ENCODE measurements around the gene FAAP100. TPM values are rescaled to one million over a fixed set of nuclear protein-coding genes. Genes with fewer than 3 reads are reported as not detected.

Gene FAAP100
- total RNA-seq, 1 donor from 2014 or later: 25.5 TPM

GRCh38 chr17:81577278-81578000 is 25.3 kb upstream of the FAAP100 start:
- no peak for DNase-seq (ENCODE audit: low spot score)

DNA sequence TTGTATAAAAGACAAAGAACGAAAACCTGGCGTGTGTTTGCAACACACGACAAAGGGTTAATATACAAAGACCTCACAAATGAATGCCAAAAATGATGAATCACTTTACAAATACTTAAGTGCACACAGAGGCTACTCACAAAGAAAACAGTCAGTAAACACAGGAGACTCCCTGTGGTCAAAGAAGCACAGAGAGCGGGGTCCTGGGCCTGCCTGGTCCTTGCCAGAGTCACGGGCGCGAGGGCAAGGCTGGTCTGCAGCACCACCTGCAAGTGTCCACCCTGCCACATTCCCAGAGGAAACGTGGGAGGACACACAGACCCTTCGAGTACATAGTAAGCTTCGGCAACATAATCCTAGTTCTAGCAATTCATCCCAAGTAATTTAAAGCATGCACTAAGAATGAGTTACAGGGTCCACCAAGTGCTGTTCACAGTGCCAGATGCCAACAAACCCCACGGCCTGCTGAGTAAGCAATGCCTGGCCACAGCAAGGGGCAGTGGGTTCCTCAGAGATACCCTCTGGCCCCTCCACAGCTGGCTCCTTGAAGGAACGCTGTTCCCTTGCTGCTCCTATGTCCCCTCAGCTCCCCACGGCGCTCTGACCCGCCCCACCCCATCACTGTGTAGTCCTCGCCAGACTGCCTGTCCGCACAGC is 24.6 kb upstream of the FAAP100 start:
- no peak for DNase-seq (ENCODE audit: low spot score)

- DNase-seq (ENCODE audit: low spot score): no peak
Measured at GRCh38 chr17:81575836-81576235, 23.7 kb upstream of the FAAP100 start.

DNA sequence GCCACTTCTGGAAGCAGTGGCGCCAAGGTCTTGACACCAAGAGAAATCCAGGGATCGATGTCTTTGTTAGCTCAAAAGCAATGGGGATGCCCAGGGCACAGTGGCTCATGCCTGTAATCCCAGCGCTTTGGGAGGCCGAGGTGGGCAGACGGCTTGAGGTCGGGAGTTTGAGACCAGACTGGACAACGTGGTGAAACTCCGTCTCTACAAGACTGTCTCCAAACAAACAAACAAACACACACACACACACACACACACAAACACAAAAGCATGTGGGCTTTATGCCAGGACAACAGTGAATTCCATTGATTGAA is 22.4 kb upstream of the FAAP100 start:
- no peak for DNase-seq (ENCODE audit: low spot score)

DNA sequence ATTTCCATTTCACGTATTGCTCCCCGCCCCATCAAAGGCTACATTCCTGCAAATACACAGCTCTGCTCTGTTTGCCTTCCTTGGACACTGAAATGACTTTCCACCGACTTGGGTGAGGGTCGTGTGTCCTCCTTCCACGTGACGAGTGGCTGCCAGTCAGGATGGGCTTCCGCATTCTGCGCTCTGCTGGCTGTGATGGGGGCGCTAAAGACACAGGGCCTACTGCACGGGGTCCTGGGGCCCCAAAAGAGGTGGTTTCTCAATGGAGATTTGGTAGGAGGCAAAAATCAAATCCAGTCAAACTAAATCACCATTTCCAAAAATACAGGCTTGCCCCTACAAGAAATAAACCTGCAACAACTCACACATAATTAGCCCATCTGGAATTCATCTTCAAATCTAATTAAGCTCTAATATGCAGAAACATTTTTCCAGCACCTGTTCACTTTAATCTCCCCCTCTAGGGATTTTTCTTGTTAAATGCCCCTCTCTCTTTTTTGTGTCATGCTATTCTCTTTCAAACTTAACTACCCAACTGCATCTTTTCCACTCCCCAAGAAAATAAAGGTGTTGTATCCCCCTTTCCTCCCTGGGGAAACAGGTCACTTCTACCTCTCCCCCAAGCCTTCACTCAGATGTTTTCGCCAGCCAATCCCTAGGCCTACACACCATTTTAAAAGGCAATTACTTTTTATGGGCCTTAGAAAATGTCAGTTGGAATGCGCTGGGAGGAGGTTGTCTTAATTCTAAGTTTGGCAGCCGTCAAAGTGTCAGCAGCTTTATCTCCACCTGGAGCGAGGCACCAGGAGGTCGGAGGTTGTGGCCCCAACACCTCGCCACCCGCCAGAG is 21.9 kb upstream of the FAAP100 start:
- no peak for DNase-seq (ENCODE audit: low spot score)

GRCh38 chr17:81572563-81573168 is 20.5 kb upstream of the FAAP100 start:
- DNase-seq (ENCODE audit: low spot score): no peak

DNA sequence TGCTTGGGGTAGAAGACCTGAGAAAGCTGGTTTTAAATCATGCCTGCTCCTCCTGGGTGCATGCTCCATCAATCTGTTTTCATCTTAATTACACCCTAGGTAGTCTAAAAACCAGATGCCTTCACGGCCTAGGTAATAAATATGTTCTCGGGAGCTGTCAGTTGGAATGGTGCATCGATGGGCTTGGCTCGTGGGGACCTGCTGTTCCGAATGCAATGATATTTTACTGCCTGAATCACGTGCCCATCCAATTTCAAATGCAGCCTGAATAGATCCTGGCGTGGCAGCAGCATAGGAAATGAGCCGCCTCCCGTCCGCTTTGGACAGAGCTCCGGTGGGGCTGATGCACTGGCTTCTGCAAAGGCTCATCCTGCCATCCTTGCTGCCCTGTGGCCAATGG is 18.8 kb upstream of the FAAP100 start:
- DNase-seq (ENCODE audit: low spot score): no peak

- no peak for DNase-seq (ENCODE audit: low spot score)
Measured at GRCh38 chr17:81569986-81570514, 17.9 kb upstream of the FAAP100 start.

GRCh38 chr17:81568416-81568815 is 16.3 kb upstream of the FAAP100 start:
- DNase-seq (ENCODE audit: low spot score): no peak

DNA sequence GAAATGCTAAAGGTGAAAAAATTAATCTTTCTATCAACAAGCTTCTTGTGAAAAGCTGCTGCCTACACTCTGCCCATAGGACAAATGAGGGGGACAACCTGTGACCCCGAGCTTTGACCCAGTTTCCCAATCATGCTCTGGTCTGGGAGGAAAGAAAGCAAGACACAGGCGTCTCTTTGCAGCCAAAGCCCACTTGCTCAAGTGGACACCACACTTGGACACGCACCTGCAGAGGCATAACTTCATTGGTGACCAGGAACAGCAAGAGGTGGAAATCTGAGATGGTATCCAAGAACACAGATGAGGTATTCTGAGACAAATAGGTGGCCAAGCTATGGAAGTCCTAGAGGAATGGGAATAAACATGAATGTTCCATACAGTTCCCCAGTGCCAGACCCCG is 15.0 kb upstream of the FAAP100 start:
- no peak for DNase-seq (ENCODE audit: low spot score)

DNA sequence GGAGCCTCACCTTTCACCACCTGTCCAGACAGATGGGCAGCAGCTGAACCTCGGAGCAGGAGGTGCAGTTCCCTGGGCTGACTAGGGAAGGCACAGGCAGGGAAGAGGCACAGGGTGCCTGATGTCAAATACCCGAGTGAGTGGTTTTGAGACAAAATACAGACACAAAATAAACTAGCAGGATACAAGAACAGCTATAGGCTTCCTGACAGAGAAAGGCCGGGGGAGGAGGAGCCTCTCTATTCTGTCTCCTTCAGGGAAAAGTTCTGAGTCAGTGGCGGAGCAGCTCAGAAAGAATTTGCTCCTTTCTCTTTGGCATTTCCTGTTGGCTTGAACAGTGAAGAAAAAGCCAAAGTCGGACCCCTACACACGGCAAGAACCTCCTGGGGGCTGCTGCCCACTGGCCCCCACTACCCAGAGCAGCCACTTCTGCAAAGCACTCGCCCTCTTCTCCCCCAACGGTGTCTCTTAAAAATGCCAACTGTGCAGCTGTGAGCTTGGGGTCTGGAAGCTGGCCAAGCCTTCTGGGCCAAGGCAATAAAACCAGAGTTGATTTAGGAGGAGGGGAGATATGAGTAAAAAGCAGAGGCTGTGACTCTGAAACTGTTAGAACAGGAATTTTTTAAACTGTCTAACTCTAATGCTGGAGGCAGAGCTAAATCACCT is 14.4 kb upstream of the FAAP100 start:
- DNase-seq (ENCODE audit: low spot score): no peak

- no peak for DNase-seq (ENCODE audit: low spot score)
Measured at GRCh38 chr17:81565231-81565630, 13.1 kb upstream of the FAAP100 start.

GRCh38 chr17:81564778-81565177 is 12.6 kb upstream of the FAAP100 start:
- DNase-seq (ENCODE audit: low spot score): no peak

DNA sequence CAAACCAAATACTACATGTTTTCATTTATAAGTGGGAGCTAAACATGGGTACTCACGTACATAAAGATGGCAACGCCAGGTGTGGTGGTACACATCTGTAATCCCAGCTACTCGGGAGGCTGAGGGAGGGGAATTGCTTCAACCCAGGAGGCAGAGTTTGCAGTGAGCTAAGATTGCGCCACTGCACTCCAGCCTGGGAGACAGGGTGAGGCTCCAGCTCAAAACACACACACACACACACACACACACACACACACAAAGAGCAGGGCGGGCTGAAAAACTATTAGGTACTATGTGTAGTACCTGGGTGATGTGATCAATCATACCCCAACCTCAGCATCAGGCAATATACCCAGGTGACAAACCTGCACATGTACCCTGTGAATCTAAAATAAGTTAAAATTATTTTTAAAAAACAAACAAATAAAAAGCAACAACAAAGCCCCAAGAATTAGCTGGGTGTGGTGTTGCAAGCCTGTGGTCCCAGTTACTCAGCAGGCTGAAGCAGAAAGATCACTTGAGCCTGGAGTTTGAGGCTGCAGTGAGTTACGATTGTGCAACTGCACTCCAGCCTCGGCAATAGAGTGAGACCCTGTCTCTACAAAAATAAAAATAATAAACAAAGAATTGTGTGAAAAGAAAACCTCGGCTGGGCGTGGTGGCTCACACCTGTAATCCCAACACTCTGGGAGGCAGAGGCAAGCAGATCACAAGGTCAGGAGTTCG is 11.9 kb upstream of the FAAP100 start:
- no peak for DNase-seq (ENCODE audit: low spot score)

DNA sequence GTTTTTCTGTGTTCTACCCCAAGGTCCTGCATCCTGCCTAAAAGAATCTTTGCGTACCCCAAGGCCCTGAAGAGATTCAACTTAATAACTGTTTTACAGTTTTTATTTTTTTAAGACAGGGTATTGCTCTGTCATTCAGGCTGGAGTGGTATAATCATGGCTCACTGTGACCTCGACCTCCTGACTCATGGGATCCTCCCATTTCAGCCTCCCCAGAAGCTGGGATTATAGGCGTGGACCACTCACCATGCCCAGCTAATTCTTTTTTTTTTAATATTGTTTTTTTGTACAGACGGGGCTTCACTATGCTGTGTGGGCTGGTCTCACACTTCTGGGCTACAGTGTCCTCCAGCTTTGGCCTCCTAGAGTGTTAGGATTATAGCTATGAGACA is 9.3 kb upstream of the FAAP100 start:
- no peak for DNase-seq (ENCODE audit: low spot score)

- no peak for DNase-seq (ENCODE audit: low spot score)
Measured at GRCh38 chr17:81558941-81559806, 7.0 kb upstream of the FAAP100 start.

GRCh38 chr17:81558115-81558468 is 5.9 kb upstream of the FAAP100 start:
- DNase-seq (ENCODE audit: low spot score): no peak

- DNase-seq (ENCODE audit: low spot score): no peak
Measured at GRCh38 chr17:81557276-81558114, 5.3 kb upstream of the FAAP100 start.

GRCh38 chr17:81556863-81557262 is 4.7 kb upstream of the FAAP100 start:
- DNase-seq (ENCODE audit: low spot score): no peak

Data from mesenteric fat pad (tissue), 1 donor.